GM18951 (cell line): ENCODE data around the gene CST6.
"Not testable (repeated sequence)": the region's sequence is repeated elsewhere in the genome, so short reads cannot be mapped to it uniquely, and the experiment has no call there.

Source experiments
- POLR2A ChIP-seq: IDR thresholded peaks from 4 replicates; pipeline ENCODE4 v1.6.1; 2011; ENCODE audit warnings: mild to moderate bottlenecking; ENCODE audit not compliant: insufficient read length, insufficient read depth; ENCODE audit errors: extremely low read depth
- in situ Hi-C: fragments of 300-500 bp; cut with MboI; formaldehyde crosslinking; loops from one replicate; pipeline ENCODE4 v1.12.0; 2022; ENCODE audit warnings: low sequenced_read_pairs, mixed read lengths, inconsistent platforms; ENCODE audit not compliant: unreplicated experiment

Gene CST6

GRCh38 chr11:66001942-66002647 is 9.7 kb upstream of the CST6 start, which contains the start of the genes BANF1 and EIF1AD:
Gene BANF1, plus strand, starts transcription at chr11:66002503. Its CDS starts 748 bp downstream, at chr11:66003251.
Gene EIF1AD, minus strand, starts transcription at chr11:66002157. Its CDS starts 1,768 bp downstream, at chr11:66000389.
- in situ Hi-C loops, result no loop called here

GRCh38 chr11:66002648-66003225 is 9.1 kb upstream of the CST6 start:
- in situ Hi-C loops, result no loop called here

More at GRCh38 chr11:66001942-66002647, 9.7 kb upstream of the CST6 start, which contains the start of the genes BANF1 and EIF1AD:
- peak; percentile 83 for TF ChIP-seq POLR2A

GRCh38 chr11:66003291-66003690 is 8.5 kb upstream of the CST6 start:
- in situ Hi-C loops, result no loop called here
- TF ChIP-seq POLR2A, result no peak

More at GRCh38 chr11:66002648-66003225, 9.1 kb upstream of the CST6 start:
- TF ChIP-seq POLR2A, result peak; percentile 44

GRCh38 chr11:66004186-66004585 is 7.6 kb upstream of the CST6 start:
- no peak for TF ChIP-seq POLR2A

DNA sequence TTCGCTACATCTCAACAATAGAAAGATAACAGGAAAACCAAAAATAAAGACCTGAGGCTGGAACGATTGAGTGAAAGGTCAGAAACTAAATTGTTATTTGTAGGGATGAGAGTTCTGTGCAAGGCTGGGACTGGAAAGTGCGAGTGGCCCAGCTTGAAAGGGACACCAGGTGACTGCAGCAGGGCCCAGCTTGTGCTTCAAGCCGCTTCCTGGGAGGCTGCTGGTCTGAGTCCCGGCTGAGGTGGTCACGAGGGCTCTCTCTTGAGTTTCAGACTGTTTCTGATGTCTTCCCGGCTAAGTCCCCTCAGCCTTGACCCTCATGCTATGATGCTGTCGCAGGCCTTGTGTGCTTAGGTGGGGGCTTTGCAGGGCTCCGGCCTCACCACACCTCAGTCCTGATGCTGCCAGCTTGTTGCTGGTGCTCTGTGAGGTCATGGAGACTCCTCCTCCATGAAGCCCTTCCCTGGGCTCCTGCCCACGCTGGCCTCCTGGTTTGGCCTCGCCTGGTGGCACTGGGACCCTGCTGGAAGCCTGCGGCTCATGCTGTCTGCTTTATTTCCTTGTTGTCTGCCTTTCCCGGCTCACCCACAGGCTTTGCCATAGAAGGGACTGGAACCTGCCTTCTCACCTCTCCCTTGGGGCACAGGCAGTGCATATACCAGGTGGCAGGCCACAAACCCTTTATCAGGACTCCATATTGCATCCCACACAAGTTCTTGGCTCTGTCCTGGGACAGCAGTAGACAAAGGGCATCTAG is 5.5 kb upstream of the CST6 start:
- in situ Hi-C loops, result no loop called here
- no peak for TF ChIP-seq POLR2A

More at GRCh38 chr11:66004186-66004585, 7.6 kb upstream of the CST6 start:
- in situ Hi-C loops, result no loop called here

GRCh38 chr11:66006891-66007176 is 5.0 kb upstream of the CST6 start:
- in situ Hi-C loops, result no loop called here
- TF ChIP-seq POLR2A, result no peak

- TF ChIP-seq POLR2A, result no peak
- in situ Hi-C loops, result no loop called here
These were observed 4.6 kb upstream of the CST6 start for GRCh38 chr11:66007201-66007634.

DNA sequence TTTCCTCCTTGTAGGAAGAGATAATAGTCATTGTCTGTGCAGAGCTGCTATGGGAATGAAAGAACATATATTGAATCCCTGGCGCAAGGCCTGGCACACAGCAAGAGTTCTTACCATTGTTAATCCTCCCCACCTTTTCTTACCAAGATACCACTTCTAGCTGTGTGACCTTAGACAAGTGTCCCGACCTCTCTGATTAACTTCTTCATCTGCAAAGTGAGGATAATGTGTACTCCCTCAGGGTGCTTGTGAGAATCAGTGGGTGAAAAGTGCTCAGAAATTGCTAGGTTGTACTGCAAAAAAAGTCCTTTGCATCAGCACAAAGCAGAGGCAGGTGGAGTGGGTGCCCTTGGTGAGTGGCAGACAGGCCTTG is 3.7 kb upstream of the CST6 start:
- in situ Hi-C loops, result no loop called here

DNA sequence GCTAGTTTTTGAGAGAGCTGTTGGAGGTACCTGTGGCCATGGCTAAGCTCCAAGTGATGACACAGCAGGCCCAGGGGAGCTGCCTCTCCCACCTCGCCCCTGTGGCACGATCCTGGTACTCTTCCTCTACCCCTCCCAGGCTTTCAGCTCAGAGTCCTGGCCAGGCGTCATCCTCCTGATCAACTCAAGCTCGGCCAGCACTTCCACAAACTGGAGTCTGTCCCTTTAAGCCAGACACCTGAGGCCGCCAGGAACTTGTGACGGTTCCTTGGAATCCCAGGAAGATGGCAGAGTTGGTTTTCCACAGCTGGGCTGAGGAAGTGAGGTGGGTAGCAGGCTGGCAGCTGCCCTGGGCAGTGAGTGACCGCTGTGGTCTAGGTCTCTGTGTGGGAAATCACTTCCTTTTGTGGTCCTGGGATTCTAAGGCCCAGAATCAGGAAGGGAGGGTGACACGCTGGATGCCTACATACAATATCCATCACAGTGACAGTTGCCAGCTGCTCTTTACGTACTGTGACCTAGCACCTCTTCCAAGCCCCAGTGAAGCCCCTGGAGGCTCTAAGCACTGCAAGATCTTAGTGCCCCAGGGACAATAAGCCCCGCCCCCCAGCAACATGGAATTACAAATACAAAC is 3.2 kb upstream of the CST6 start:
- in situ Hi-C loops, result no loop called here
- TF ChIP-seq POLR2A, result no peak

More for the DNA sequence above, 3.7 kb upstream of the CST6 start:
- no peak for TF ChIP-seq POLR2A

DNA sequence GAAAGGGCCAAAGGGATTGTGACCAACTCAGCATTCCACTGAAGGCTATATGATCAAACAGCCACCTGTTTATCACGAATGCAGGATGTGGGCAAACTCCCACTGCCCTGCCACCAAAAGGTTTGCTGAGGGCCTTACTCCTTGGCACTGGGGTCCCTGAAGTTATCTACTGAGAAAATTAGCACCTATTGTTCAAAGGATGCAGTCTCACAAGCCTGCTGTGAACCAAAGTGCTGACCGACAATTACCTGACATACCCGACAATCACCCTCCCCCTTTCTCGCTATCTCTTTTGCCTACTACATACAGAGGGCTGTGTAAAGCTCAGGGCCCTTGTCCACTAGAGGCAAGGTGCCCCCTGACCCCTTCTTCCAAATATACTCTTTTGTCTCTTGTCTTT is 1.8 kb upstream of the CST6 start:
- in situ Hi-C loops, result not testable (repeated sequence)

DNA sequence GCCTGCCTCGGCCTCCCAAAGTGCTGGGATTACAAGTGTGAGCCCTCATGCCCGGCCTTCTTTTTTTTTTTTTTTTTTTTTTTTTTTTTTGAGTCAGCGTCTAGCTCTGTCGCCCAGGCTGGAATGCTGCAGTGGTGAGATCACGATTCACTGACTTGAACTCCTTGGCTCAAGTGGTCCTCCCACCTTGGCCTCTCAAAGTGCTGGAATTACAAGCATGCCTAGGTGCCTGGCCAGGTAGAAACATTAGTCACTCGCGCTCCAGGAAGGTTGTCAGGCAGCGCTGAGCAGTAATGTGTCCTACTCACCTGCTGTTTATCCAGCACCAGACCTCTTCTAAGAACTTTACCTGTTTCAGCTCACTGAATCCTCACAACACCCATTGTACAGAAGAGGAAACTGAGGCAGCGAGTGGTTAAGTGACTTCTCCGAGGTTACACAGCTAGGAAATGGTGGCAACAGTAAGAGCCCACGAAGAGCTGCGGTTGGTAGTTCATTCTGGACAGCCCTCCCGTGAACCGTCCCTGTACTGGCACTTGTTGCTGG is 496 bp upstream of the CST6 start:
- no peak for TF ChIP-seq POLR2A
- in situ Hi-C loops, result no loop called here

DNA sequence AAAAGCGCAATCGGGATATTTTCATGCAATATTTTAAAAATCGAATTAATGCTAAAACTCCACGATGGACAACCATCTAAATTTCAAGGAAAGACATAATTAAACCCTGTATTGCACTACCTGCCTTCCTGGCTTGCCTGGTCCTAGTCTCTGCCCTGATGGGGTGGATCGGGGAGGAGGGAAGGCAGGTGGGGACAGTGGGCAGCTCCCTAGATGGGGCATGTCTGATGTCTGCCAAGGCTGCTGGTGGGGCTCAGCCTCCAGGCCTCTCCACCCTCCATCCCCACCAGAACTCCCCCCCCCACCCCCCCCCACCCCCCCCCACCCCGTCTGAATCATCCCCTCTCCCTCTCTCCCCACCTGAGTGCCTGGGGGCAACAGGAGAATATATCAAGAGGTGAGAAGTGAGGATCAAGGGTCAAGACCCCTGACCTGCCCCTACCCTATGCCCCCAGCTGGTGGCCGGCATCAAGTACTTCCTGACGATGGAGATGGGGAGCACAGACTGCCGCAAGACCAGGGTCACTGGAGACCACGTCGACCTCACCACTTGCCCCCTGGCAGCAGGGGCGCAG is 650 bp downstream of the CST6 start:
- in situ Hi-C loops, result no loop called here
- no peak for TF ChIP-seq POLR2A
